ENCODE results near the gene GBP6.

Gene GBP6

GRCh38 chr1:89391686-89392085, 27.8 kb downstream of the GBP6 start:
- DNase-seq = no peak
- Histone ChIP-seq H3K27me3 (ENCODE audit: insufficient read depth, low read length, poor library complexity) (no peaks in the 10 kb centered on the region), H3K4me2 (ENCODE audit: insufficient read depth, low read length) (no peak overlapping the region), H3K4me1 (ENCODE audit: insufficient read depth, low read length) (no peaks in the 10 kb centered on the region), H3K9ac (ENCODE audit: low read depth, low read length) (no peak overlapping the region), H3K4me3 (ENCODE audit: low read depth in 1 of 2, low read length in 2 of 2) (no peak overlapping the region), H3K36me3 (ENCODE audit: insufficient read depth, low read length) (no peaks in the 10 kb centered on the region), H3K79me2 (ENCODE audit: insufficient read depth, low read length) (no peaks in the 10 kb centered on the region), H4K20me1 (ENCODE audit: insufficient read depth, low read length) (no peaks in the 10 kb centered on the region), H3K27ac (ENCODE audit: low read length) (no peak overlapping the region), H2AFZ (ENCODE audit: low read depth, low read length) (no peak overlapping the region), H3K9me3 (ENCODE audit: insufficient read depth, low read length, severe bottlenecking) (peaks cover 3% of the 10 kb centered on the region)
- no peak for ATAC-seq (ENCODE audit: insufficient read depth, low read depth)
- TF ChIP-seq EZH2 (IDR thresholded peaks at IDR 0.05; ENCODE audit: borderline replicate concordance, low read depth, low read length, severe bottlenecking) (no peak), CTCF (IDR thresholded peaks at IDR 0.05; ENCODE audit: borderline replicate concordance, extremely low read depth, low read length, poor library complexity, severe bottlenecking) (no peak)

DNA sequence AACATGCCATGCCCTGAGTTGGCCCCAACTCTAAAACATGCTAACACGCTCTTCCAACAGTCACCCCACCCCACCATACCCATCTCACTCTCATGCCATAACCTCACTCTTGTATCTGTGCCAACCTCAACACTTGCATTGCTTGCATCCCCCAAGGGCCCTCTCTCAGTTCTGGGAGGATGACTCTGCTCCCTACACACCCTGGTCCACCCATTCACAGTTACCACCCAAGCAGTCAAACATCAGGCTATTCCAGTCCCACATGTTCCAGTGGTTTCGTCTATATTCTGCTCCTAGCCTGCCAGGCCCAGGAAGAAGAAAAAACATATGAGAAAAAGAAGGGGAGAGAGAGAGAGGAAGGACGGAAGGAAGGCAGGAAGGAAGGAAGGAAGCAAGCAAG, 31.0 kb downstream of the GBP6 start:
- H3K27ac ChIP-seq (ENCODE audit: low read length) = no peak overlapping the region
- H4K20me1 ChIP-seq (ENCODE audit: insufficient read depth, low read length) = no peaks in the 10 kb centered on the region
- no peak overlapping the region for H3K4me2 ChIP-seq (ENCODE audit: insufficient read depth, low read length)
- no peak overlapping the region for H2AFZ ChIP-seq (ENCODE audit: low read depth, low read length)
- ATAC-seq (ENCODE audit: insufficient read depth, low read depth) (no peak), DNase-seq (no peak)
- no peaks in the 10 kb centered on the region for H3K79me2 ChIP-seq (ENCODE audit: insufficient read depth, low read length)
- no peaks in the 10 kb centered on the region for H3K36me3 ChIP-seq (ENCODE audit: insufficient read depth, low read length)
- no peaks in the 10 kb centered on the region for H3K27me3 ChIP-seq (ENCODE audit: insufficient read depth, low read length, poor library complexity)
- no peak overlapping the region for H3K4me3 ChIP-seq (ENCODE audit: low read depth in 1 of 2, low read length in 2 of 2)
- H3K4me1 ChIP-seq (ENCODE audit: insufficient read depth, low read length) = no peaks in the 10 kb centered on the region
- no peak for TF ChIP-seq EZH2 (IDR thresholded peaks at IDR 0.05; ENCODE audit: borderline replicate concordance, low read depth, low read length, severe bottlenecking)
- TF ChIP-seq CTCF (IDR thresholded peaks at IDR 0.05; ENCODE audit: borderline replicate concordance, extremely low read depth, low read length, poor library complexity, severe bottlenecking) = no peak
- no peak overlapping the region for H3K9ac ChIP-seq (ENCODE audit: low read depth, low read length)
- H3K9me3 ChIP-seq (ENCODE audit: insufficient read depth, low read length, severe bottlenecking) = peaks cover 3% of the 10 kb centered on the region

DNA sequence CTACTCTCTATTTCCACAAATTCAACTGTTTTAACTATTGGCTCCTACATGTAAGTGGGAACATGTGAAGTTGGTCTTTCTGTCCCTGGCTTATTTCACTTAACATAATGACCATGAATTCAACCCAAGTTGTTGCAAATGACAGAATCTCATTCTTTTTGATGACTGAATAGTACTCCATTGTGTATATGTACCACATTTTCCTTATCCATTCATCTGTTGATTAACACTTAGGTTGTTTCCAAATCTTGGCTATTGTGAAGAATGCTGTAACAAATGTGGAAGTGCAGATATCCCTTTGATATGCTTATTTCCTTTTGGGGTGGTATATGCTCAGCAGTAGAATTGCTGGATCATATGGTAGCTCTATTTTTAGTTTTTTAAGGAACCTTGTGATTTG, 33.0 kb downstream of the GBP6 start:
- Histone ChIP-seq H3K36me3 (ENCODE audit: insufficient read depth, low read length) (no peaks in the 10 kb centered on the region), H3K4me1 (ENCODE audit: insufficient read depth, low read length) (no peaks in the 10 kb centered on the region), H2AFZ (ENCODE audit: low read depth, low read length) (no peak overlapping the region), H3K27ac (ENCODE audit: low read length) (no peak overlapping the region), H3K27me3 (ENCODE audit: insufficient read depth, low read length, poor library complexity) (no peaks in the 10 kb centered on the region), H3K9ac (ENCODE audit: low read depth, low read length) (no peak overlapping the region), H4K20me1 (ENCODE audit: insufficient read depth, low read length) (no peaks in the 10 kb centered on the region), H3K4me2 (ENCODE audit: insufficient read depth, low read length) (no peak overlapping the region), H3K79me2 (ENCODE audit: insufficient read depth, low read length) (no peaks in the 10 kb centered on the region), H3K9me3 (ENCODE audit: insufficient read depth, low read length, severe bottlenecking) (peaks cover 3% of the 10 kb centered on the region), H3K4me3 (ENCODE audit: low read depth in 1 of 2, low read length in 2 of 2) (no peak overlapping the region)
- no peak for DNase-seq
- no peak for ATAC-seq (ENCODE audit: insufficient read depth, low read depth)
- TF ChIP-seq EZH2 (IDR thresholded peaks at IDR 0.05; ENCODE audit: borderline replicate concordance, low read depth, low read length, severe bottlenecking) (no peak), CTCF (IDR thresholded peaks at IDR 0.05; ENCODE audit: borderline replicate concordance, extremely low read depth, low read length, poor library complexity, severe bottlenecking) (no peak)
